HFF-Myc (cell line): Measurements from ENCODE around the gene PFDN5.

Experiments used
- DNase-seq: peaks from one replicate; pipeline ENCODE4 v3.0.0-alpha.2; 2011; ENCODE audit warnings: low read depth; ENCODE audit errors: extremely low read depth
- H3K4me3 ChIP-seq: replicated peaks from 2 replicates; pipeline ENCODE4 v1.5.1; 2011; ENCODE audit warnings: low read depth, mild to moderate bottlenecking, control low read depth, low read length
- CTCF ChIP-seq: IDR thresholded peaks from 2 replicates; pipeline ENCODE4 v1.5.1; 2012; ENCODE audit warnings: mild to moderate bottlenecking, low read depth, low read length, control low read depth; ENCODE audit errors: missing control alignments

PFDN5 gene

GRCh38 chr12:53344824-53345485 is 49.6 kb downstream of the PFDN5 start:
- TF ChIP-seq CTCF = peak; percentile 84
- no peak for DNase-seq
- H3K4me3 ChIP-seq = peak overlapping the region; percentile 56

GRCh38 chr12:53345486-53346188 is 50.3 kb downstream of the PFDN5 start:
- no peak for TF ChIP-seq CTCF
- peak overlapping the region; percentile 56 for H3K4me3 ChIP-seq
- DNase-seq = no peak

- no peak for TF ChIP-seq CTCF
- H3K4me3 ChIP-seq = no peak overlapping the region
- no peak for DNase-seq
These were observed 51.1 kb downstream of the PFDN5 start for GRCh38 chr12:53346491-53346890.

GRCh38 chr12:53347905-53348304 is 52.6 kb downstream of the PFDN5 start:
- TF ChIP-seq CTCF = no peak
- no peak overlapping the region for H3K4me3 ChIP-seq
- no peak for DNase-seq
